ENCODE data around the gene CCR7.

The CCR7 gene

DNA sequence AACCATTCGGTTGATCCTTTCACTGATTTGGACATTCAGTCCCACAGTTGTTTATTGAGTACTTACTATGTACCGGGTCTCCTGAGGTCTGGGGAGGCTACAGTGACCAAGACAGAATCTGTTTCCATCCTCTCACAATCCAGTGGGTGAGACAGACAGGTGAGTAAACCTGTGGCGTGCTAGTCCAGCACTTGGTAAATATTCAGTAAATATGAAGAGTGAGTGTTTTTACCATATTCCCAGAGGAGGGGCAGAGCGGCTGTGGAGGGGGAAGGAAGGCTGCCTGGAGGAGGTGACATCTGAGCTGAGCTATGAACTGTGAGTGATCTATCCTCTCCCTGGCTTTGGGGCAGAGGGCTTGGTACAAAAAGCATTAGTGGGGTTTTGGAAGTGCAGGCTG, 31.4 kb downstream of the CCR7 start:
- H4K20me1 ChIP-seq (ENCODE audit: insufficient read depth) = no peaks in the 10 kb centered on the region
- no peak overlapping the region for H3K9ac ChIP-seq
- TF ChIP-seq, protein P1, sequence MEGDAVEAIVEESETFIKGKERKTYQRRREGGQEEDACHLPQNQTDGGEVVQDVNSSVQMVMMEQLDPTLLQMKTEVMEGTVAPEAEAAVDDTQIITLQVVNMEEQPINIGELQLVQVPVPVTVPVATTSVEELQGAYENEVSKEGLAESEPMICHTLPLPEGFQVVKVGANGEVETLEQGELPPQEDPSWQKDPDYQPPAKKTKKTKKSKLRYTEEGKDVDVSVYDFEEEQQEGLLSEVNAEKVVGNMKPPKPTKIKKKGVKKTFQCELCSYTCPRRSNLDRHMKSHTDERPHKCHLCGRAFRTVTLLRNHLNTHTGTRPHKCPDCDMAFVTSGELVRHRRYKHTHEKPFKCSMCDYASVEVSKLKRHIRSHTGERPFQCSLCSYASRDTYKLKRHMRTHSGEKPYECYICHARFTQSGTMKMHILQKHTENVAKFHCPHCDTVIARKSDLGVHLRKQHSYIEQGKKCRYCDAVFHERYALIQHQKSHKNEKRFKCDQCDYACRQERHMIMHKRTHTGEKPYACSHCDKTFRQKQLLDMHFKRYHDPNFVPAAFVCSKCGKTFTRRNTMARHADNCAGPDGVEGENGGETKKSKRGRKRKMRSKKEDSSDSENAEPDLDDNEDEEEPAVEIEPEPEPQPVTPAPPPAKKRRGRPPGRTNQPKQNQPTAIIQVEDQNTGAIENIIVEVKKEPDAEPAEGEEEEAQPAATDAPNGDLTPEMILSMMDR (conservative IDR thresholded peaks at IDR 0.05; ENCODE audit: low read depth, low read length) = no peak
- H3K4me1 ChIP-seq (ENCODE audit: low read depth, poor library complexity, severe bottlenecking) = peaks cover 53% of the 10 kb centered on the region
- H3K4me2 ChIP-seq = peak overlapping the region; percentile 19; the same call in 1 of the 2 replicates
- no peak overlapping the region for H3K4me3 ChIP-seq (IDR thresholded peaks at IDR 0.05; ENCODE audit: insufficient read depth, low read depth, low read length)
- no peaks in the 10 kb centered on the region for H3K36me3 ChIP-seq (ENCODE audit: insufficient read depth)
- no peak overlapping the region for H3K27ac ChIP-seq
- no peak overlapping the region for H2AFZ ChIP-seq (ENCODE audit: low read depth)
- H3K27me3 ChIP-seq (ENCODE audit: insufficient read depth, low read depth) = no peaks in the 10 kb centered on the region; the same call in 1 of the 2 replicates
- H3K79me2 ChIP-seq (ENCODE audit: insufficient read depth, low read depth) = no peaks in the 10 kb centered on the region

DNA sequence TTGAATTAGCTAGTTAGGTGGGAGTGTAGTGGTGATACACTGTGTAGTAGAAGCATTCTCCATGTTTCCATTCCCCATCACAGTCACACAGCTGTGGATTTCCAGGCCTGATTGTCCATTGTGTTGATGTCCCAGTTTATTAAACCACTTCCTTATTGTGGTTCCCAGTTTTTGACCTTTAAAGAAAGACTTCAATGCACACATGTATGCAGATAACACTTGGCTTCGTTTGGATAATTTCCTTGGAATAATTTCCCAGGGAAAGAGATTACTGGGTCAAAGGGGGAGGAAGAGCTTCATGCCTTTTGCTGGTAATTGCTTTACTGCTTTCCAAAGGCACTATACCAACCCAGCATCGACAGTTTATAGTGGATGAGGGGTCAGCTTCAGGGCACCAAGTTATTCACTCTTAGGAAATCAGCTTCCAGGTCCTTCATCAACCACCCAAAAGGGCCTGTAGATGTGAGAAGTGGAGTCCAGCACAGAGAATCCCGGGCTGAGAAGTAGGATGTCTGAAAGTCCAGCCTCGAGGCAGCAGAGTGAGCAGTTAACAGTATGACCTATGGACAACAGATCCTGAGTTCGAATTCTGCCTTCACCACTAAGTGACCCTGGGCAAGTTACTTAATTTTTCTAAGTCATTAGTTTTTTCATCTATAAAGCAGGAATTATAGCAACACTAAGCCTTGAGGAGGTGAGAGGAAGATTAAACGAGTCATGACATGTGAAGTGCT, 32.6 kb downstream of the CCR7 start:
- Histone ChIP-seq H3K27me3 (ENCODE audit: insufficient read depth, low read depth) (no peaks in the 10 kb centered on the region; the same call in 1 of the 2 replicates), H3K79me2 (ENCODE audit: insufficient read depth, low read depth) (no peaks in the 10 kb centered on the region), H3K4me2 (peak overlapping the region; percentile 95), H3K4me3 (IDR thresholded peaks at IDR 0.05; ENCODE audit: insufficient read depth, low read depth, low read length) (no peak overlapping the region), H3K9ac (no peak overlapping the region), H3K4me1 (ENCODE audit: low read depth, poor library complexity, severe bottlenecking) (peaks cover 65% of the 10 kb centered on the region), H3K36me3 (ENCODE audit: insufficient read depth) (no peaks in the 10 kb centered on the region), H3K27ac (peak overlapping the region; percentile 92), H4K20me1 (ENCODE audit: insufficient read depth) (no peaks in the 10 kb centered on the region), H2AFZ (ENCODE audit: low read depth) (no peak overlapping the region)
- TF ChIP-seq, protein P1 (conservative IDR thresholded peaks at IDR 0.05; ENCODE audit: low read depth, low read length) = no peak

DNA sequence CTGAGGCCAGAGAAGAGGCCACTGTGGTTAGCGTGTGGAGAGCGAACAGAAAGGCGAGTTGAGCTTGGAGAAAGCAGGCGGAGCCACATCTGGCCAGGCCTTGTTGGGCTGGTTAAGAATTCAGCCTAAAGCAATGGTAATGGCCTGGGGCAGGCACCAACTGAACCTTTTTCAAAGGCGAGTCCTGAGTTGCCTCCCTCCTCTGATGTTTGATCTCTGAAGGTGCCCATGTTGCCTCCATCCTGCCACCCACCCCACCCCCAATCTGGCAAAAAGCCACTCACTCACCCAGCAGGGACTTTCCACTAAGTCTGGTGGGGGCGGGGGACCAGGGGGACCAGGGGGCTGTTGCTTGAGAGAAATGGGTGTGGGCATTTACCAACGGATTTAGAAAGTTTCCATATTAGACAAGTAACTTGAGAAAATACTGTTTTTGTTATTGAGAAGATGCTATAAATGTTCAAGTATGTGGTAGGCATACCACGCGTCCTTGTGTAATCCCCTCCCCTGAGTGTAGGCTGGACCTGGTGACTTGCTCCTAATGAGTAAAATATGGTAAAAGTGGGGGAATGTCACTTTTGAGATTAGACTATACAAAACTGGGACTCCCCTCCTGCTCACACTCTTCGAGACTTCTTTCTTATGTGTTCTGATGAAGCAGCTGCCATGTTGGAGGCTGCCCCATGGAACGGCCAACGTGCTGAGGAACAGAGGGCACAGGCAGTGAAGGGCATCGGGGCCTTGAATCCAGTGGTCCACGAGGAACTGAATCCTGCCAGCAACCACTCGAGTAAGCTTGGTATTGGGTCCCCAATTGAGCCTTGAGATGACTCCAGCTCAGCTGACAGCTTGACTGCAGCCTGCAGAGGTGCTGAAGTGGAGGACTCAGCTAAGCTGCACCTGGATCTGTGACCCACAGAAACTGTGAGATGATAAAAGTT, 34.0 kb downstream of the CCR7 start:
- Histone ChIP-seq H3K27ac (peak overlapping the region; percentile 92), H3K4me3 (IDR thresholded peaks at IDR 0.05; ENCODE audit: insufficient read depth, low read depth, low read length) (no peak overlapping the region), H4K20me1 (ENCODE audit: insufficient read depth) (no peaks in the 10 kb centered on the region), H3K27me3 (ENCODE audit: insufficient read depth, low read depth) (no peaks in the 10 kb centered on the region), H3K79me2 (ENCODE audit: insufficient read depth, low read depth) (no peaks in the 10 kb centered on the region), H3K9ac (peak overlapping the region; percentile 57), H3K4me1 (ENCODE audit: low read depth, poor library complexity, severe bottlenecking) (peaks cover 70% of the 10 kb centered on the region), H3K36me3 (ENCODE audit: insufficient read depth) (no peaks in the 10 kb centered on the region), H2AFZ (ENCODE audit: low read depth) (peak overlapping the region; percentile 53), H3K4me2 (peak overlapping the region; percentile 95)
- TF ChIP-seq, protein P1 (conservative IDR thresholded peaks at IDR 0.05; ENCODE audit: low read depth, low read length) = no peak

DNA sequence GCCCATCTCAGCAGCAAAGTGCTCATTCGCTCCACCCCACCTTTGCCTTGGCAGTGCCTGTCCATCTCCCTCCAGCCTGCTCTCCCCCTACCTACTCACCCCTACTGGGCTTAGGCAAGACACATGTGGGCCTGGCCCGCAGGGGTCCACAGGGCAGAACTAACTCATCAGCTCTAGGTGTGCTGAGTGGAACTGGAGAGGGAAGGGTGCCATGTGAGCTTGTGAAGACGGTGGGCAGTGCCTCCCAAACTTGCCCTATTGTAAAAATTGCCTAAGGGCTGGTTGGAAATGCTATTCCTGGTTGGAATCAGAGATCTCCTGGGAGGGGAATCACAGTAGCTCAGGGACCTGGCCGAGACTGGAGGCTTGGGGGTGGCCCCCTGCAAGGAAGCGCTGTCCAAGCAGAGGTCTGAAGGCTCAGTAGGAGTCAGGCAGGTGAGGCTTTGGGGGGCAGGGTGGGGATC, 34.7 kb downstream of the CCR7 start:
- H3K79me2 ChIP-seq (ENCODE audit: insufficient read depth, low read depth) = no peaks in the 10 kb centered on the region
- TF ChIP-seq, protein P1 (conservative IDR thresholded peaks at IDR 0.05; ENCODE audit: low read depth, low read length) = no peak
- H2AFZ ChIP-seq (ENCODE audit: low read depth) = peak overlapping the region; percentile 53
- H3K9ac ChIP-seq = peak overlapping the region; percentile 57; the same call in 1 of the 2 replicates
- H3K36me3 ChIP-seq (ENCODE audit: insufficient read depth) = no peaks in the 10 kb centered on the region
- no peaks in the 10 kb centered on the region for H4K20me1 ChIP-seq (ENCODE audit: insufficient read depth)
- H3K27me3 ChIP-seq (ENCODE audit: insufficient read depth, low read depth) = no peaks in the 10 kb centered on the region
- peaks cover 70% of the 10 kb centered on the region for H3K4me1 ChIP-seq (ENCODE audit: low read depth, poor library complexity, severe bottlenecking)
- peak overlapping the region; percentile 92 for H3K27ac ChIP-seq
- no peak overlapping the region for H3K4me3 ChIP-seq (IDR thresholded peaks at IDR 0.05; ENCODE audit: insufficient read depth, low read depth, low read length)
- H3K4me2 ChIP-seq = peak overlapping the region; percentile 95

Measured in KMS-11 (cell line).